ENCODE results near the gene PROZ. TPM values are rescaled to one million over a fixed set of nuclear protein-coding genes. Genes with fewer than 3 reads are reported as not detected.
A peak's percentile ranks its signal among the peaks of the same experiment; 100 is the strongest.

Gene PROZ
- total and polyA plus RNA-seq, 2 of the 13 experiments (the other 11 are each of a cell fraction or from before 2014, with no cell fraction given): 5.6 to 22.5 TPM

DNA sequence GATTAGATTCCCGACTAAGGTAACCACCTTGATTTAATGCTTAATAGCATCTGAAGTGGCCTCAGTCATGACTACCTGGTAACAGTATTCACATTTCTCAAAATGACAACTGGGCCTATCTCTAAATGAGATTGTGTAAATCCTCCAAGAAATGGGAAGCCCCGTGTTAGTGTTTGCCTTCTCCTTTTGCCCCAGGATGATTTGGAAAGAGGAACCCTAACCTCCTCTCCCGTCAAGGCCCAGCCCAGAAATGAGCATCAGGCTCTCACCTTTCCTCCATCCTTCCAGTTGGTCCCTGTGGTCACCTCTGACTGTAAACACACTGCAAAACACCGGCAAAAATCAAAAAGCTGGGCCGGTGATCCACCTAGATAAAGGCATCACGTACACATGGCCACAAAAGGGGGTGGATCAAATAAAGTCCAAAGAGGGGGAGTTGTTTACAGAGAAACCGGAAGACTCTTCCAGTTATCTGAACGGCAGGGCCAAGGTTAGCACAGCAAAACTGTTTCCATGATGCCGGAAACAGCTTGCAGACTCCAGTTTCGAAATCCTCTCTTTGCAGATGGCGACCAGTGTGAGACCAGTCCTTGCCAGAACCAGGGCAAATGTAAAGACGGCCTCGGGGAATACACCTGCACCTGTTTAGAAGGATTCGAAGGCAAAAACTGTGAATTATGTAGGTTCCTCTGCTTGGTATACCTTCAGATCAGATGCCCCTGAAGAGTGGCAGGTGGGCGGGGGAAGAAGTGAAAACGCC, 19.5 kb upstream of the PROZ start (continued):
- TF ChIP-seq, protein P1, sequence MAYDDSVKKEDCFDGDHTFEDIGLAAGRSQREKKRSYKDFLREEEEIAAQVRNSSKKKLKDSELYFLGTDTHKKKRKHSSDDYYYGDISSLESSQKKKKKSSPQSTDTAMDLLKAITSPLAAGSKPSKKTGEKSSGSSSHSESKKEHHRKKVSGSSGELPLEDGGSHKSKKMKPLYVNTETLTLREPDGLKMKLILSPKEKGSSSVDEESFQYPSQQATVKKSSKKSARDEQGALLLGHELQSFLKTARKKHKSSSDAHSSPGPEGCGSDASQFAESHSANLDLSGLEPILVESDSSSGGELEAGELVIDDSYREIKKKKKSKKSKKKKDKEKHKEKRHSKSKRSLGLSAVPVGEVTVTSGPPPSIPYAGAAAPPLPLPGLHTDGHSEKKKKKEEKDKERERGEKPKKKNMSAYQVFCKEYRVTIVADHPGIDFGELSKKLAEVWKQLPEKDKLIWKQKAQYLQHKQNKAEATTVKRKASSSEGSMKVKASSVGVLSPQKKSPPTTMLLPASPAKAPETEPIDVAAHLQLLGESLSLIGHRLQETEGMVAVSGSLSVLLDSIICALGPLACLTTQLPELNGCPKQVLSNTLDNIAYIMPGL (CRISPR knock-in tag; IDR thresholded peaks at IDR 0.05; ENCODE audit: borderline replicate concordance in 1 of 2, low read depth in 1 of 2): peak in 1 of 2 experiments; percentile 64; a peak in 2 of 4 replicates
- TF ChIP-seq RBFOX2 (IDR thresholded peaks at IDR 0.05; ENCODE audit: low read depth, low read length) (no peak), FOXK1 (CRISPR knock-in tag; IDR thresholded peaks at IDR 0.05; ENCODE audit: borderline replicate concordance, low read depth) (peak; percentile 93), XRCC5 (optimal IDR thresholded peaks at IDR 0.05; ENCODE audit: low read length) (peak; percentile 68), KAT8 (CRISPR knock-in tag; IDR thresholded peaks at IDR 0.05) (peak; percentile 90), GTF2F1 (IDR thresholded peaks at IDR 0.05; ENCODE audit: low read length) (no peak), ZBTB42 (CRISPR knock-in tag; IDR thresholded peaks at IDR 0.05) (peak; percentile 77; the same call in 1 of the 2 replicates), ZSCAN31 (CRISPR knock-in tag; IDR thresholded peaks at IDR 0.05; ENCODE audit: low read depth) (peak; percentile 85), ZNF724P (CRISPR knock-in tag; IDR thresholded peaks at IDR 0.05; ENCODE audit: borderline replicate concordance) (0 out of 2 replicates have a peak, but pooled peaks have one; percentile 43), ZNF766 (CRISPR knock-in tag; IDR thresholded peaks at IDR 0.05; ENCODE audit: borderline replicate concordance) (peak; percentile 81; the same call in 1 of the 2 replicates), ZNF317 (CRISPR knock-in tag; IDR thresholded peaks at IDR 0.05) (peak; percentile 83; the same call in 1 of the 2 replicates), ZNF350 (CRISPR knock-in tag; IDR thresholded peaks at IDR 0.05; ENCODE audit: borderline replicate concordance, low read depth) (peak; percentile 87; the same call in 1 of the 2 replicates), ZMYM4 (CRISPR knock-in tag; IDR thresholded peaks at IDR 0.05) (peak; percentile 78), ZBTB21 (CRISPR knock-in tag; IDR thresholded peaks at IDR 0.05) (no peak), ZNF30 (CRISPR knock-in tag; IDR thresholded peaks at IDR 0.05) (no peak), RFXAP (CRISPR knock-in tag; IDR thresholded peaks at IDR 0.05; ENCODE audit: borderline replicate concordance) (no peak; the same call in 1 of the 2 replicates), SRY (CRISPR knock-in tag; IDR thresholded peaks at IDR 0.05) (no peak), TMF1 (CRISPR knock-in tag; IDR thresholded peaks at IDR 0.05; ENCODE audit: low read depth) (no peak), ELF1 (CRISPR knock-in tag; IDR thresholded peaks at IDR 0.05) (peak; percentile 90)
- TF ChIP-seq, protein P2, sequence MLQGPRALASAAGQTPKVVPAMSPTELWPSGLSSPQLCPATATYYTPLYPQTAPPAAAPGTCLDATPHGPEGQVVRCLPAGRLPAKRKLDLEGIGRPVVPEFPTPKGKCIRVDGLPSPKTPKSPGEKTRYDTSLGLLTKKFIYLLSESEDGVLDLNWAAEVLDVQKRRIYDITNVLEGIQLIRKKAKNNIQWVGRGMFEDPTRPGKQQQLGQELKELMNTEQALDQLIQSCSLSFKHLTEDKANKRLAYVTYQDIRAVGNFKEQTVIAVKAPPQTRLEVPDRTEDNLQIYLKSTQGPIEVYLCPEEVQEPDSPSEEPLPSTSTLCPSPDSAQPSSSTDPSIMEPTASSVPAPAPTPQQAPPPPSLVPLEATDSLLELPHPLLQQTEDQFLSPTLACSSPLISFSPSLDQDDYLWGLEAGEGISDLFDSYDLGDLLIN (CRISPR knock-in tag; IDR thresholded peaks at IDR 0.05; ENCODE audit: borderline replicate concordance): no peak
- TF ChIP-seq, protein P3, sequence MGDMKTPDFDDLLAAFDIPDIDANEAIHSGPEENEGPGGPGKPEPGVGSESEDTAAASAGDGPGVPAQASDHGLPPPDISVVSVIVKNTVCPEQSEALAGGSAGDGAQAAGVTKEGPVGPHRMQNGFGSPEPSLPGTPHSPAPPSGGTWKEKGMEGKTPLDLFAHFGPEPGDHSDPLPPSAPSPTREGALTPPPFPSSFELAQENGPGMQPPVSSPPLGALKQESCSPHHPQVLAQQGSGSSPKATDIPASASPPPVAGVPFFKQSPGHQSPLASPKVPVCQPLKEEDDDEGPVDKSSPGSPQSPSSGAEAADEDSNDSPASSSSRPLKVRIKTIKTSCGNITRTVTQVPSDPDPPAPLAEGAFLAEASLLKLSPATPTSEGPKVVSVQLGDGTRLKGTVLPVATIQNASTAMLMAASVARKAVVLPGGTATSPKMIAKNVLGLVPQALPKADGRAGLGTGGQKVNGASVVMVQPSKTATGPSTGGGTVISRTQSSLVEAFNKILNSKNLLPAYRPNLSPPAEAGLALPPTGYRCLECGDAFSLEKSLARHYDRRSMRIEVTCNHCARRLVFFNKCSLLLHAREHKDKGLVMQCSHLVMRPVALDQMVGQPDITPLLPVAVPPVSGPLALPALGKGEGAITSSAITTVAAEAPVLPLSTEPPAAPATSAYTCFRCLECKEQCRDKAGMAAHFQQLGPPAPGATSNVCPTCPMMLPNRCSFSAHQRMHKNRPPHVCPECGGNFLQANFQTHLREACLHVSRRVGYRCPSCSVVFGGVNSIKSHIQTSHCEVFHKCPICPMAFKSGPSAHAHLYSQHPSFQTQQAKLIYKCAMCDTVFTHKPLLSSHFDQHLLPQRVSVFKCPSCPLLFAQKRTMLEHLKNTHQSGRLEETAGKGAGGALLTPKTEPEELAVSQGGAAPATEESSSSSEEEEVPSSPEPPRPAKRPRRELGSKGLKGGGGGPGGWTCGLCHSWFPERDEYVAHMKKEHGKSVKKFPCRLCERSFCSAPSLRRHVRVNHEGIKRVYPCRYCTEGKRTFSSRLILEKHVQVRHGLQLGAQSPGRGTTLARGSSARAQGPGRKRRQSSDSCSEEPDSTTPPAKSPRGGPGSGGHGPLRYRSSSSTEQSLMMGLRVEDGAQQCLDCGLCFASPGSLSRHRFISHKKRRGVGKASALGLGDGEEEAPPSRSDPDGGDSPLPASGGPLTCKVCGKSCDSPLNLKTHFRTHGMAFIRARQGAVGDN (CRISPR knock-in tag; IDR thresholded peaks at IDR 0.05): peak; percentile 40; the same call in 1 of the 2 replicates
- TF ChIP-seq, protein P4, sequence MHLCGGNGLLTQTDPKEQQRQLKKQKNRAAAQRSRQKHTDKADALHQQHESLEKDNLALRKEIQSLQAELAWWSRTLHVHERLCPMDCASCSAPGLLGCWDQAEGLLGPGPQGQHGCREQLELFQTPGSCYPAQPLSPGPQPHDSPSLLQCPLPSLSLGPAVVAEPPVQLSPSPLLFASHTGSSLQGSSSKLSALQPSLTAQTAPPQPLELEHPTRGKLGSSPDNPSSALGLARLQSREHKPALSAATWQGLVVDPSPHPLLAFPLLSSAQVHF (CRISPR knock-in tag; IDR thresholded peaks at IDR 0.05): no peak

All from HepG2 (cell line).